ENCODE measurements around the gene JDP2. TPM values are rescaled to one million over a fixed set of nuclear protein-coding genes. Genes with fewer than 3 reads are reported as not detected.
A peak's percentile ranks its signal among the peaks of the same experiment; 100 is the strongest.

The JDP2 gene
- total RNA-seq, 1 donor from 2014 or later, result 24.5 TPM

DNA sequence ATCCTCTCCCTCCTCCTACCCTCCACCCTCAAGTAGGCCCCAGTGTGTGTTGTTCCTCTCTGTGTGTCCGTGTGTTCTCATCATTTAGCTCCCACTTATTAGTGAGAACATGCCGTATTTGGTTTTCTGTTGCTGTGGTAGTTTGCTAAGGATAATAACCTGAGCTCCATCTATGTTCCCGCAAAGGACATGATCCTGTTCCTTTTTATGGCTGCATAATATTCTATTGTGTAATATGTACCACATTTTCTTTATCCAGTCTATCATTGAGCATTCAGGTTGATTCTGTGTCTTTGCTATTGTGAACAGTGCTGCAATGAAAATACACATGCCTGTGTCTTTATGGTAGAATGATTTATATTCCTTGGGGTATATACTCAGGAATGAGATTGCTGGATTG is 30.5 kb downstream of the JDP2 start:
- Histone ChIP-seq H3K4me3 (ENCODE audit: low read length in 3 of 3) (no peak overlapping the region), H3K27me3 (ENCODE audit: control insufficient read depth in 3 of 3, insufficient read depth in 3 of 3, low read length in 3 of 3) (no peaks in the 10 kb centered on the region), H3K36me3 (ENCODE audit: control insufficient read depth in 3 of 3, insufficient read depth in 3 of 3, low read length in 3 of 3) (peaks cover 14 to 22% (median 16%) of the 10 kb centered on the region in 3 donors), H3K9ac (ENCODE audit: low read depth in 1 of 3, low read length in 3 of 3) (peak overlapping the region in 1 of 3 donors; percentile 8), H3K27ac (ENCODE audit: low read depth, low read length) (peak overlapping the region; percentile 87), H3K4me1 (ENCODE audit: control insufficient read depth in 3 of 3, insufficient read depth in 3 of 3, low read length in 3 of 3) (peaks cover 64 to 83% (median 77%) of the 10 kb centered on the region in 3 donors), H3K9me3 (ENCODE audit: control insufficient read depth in 3 of 3, low read length in 3 of 3) (no peaks in the 10 kb centered on the region)

DNA sequence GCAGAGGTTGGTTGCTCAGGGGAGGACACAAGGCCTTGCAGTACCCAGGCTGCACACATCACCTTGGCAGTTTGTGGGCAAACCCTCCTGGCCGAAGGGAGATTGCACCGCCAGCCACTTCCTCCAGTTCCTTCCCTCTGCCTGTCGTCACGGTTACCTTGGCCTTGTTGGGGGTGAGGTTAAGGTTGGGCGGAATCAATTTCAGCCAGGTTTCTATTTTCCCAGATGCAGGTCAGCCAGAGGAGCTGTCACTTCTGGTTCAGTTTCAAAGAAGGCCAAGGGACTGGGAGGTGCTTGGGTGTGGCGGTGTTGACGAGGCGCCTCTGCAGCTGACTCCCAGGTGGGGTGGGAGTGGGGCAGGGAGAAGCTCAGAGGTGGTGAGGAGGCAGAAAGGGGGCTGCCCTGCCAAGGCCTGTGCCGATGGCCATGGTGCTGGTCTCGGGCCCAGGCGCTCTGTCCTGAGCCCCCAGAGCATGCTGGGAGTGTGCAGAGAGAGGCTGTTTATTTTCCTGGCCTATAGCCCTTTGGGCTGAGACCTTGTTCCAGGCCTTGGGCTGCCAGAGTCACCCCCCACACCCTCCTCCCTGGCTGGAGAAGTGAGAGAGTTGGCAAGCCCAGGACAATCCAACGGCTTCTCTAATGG is 31.4 kb downstream of the JDP2 start:
- H3K4me3 ChIP-seq (ENCODE audit: low read length in 3 of 3), result peak overlapping the region in 2 of 3 donors; percentile 41 to 61
- no peaks in the 10 kb centered on the region for H3K9me3 ChIP-seq (ENCODE audit: control insufficient read depth in 3 of 3, low read length in 3 of 3)
- peaks cover 55 to 77% (median 68%) of the 10 kb centered on the region in 3 donors for H3K4me1 ChIP-seq (ENCODE audit: control insufficient read depth in 3 of 3, insufficient read depth in 3 of 3, low read length in 3 of 3)
- peak overlapping the region; percentile 87 for H3K27ac ChIP-seq (ENCODE audit: low read depth, low read length)
- H3K36me3 ChIP-seq (ENCODE audit: control insufficient read depth in 3 of 3, insufficient read depth in 3 of 3, low read length in 3 of 3), result peaks cover 18 to 26% (median 18%) of the 10 kb centered on the region in 3 donors
- H3K9ac ChIP-seq (ENCODE audit: low read depth in 1 of 3, low read length in 3 of 3), result peak overlapping the region; percentile 8 to 68 (median 48)
- no peaks in the 10 kb centered on the region for H3K27me3 ChIP-seq (ENCODE audit: control insufficient read depth in 3 of 3, insufficient read depth in 3 of 3, low read length in 3 of 3)

DNA sequence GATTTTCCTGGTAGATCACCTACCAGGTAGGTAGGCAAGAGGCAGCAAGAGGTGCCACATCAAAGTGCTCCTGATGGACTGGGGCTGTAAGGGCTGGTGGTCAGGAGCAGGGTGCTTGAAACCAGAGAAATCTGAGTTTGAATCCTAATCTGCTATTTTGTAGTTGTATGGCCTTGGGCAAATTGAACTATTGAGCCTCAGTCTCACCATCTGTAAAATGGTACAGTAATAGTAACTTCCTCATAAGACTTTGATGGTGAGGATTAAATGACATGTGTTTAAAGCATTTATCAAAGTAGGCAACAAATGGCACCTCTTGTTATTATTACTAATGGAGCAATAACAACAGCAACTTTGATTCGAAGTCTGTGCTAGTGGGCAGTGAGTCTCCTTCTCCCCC is 32.0 kb downstream of the JDP2 start:
- Histone ChIP-seq H3K9me3 (ENCODE audit: control insufficient read depth in 3 of 3, low read length in 3 of 3) (no peaks in the 10 kb centered on the region), H3K4me3 (ENCODE audit: low read length in 3 of 3) (peak overlapping the region in 2 of 3 donors; percentile 13 to 41), H3K9ac (ENCODE audit: low read depth in 1 of 3, low read length in 3 of 3) (peak overlapping the region in 1 of 3 donors; percentile 68), H3K36me3 (ENCODE audit: control insufficient read depth in 3 of 3, insufficient read depth in 3 of 3, low read length in 3 of 3) (peaks cover 18 to 32% (median 22%) of the 10 kb centered on the region in 3 donors), H3K27ac (ENCODE audit: low read depth, low read length) (peak overlapping the region; percentile 87), H3K27me3 (ENCODE audit: control insufficient read depth in 3 of 3, insufficient read depth in 3 of 3, low read length in 3 of 3) (no peaks in the 10 kb centered on the region), H3K4me1 (ENCODE audit: control insufficient read depth in 3 of 3, insufficient read depth in 3 of 3, low read length in 3 of 3) (peaks cover 54 to 74% (median 65%) of the 10 kb centered on the region in 3 donors)

DNA sequence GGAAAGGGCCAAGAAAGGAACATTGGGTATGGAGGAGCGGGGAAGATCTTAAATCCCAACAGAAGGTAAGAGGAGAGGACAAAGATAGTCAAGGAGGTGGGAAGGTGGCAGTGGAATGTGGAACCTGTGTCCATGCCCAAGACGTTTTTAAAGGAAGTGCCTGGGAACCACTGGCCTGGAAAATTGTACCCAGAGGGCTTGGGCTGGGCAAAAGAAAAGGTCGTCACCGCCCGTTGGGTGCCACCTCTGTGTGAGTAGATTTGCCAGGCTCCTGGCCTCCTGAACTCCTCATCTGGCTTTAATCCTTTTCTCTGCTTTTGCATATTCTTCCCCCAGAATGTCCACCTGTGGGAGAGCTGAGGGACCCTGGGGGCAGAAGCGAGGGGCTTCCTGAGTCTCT is 32.6 kb downstream of the JDP2 start:
- no peaks in the 10 kb centered on the region for H3K9me3 ChIP-seq (ENCODE audit: control insufficient read depth in 3 of 3, low read length in 3 of 3)
- peak overlapping the region; percentile 87 for H3K27ac ChIP-seq (ENCODE audit: low read depth, low read length)
- H3K4me3 ChIP-seq (ENCODE audit: low read length in 3 of 3), result no peak overlapping the region
- H3K36me3 ChIP-seq (ENCODE audit: control insufficient read depth in 3 of 3, insufficient read depth in 3 of 3, low read length in 3 of 3), result peaks cover 20 to 32% (median 22%) of the 10 kb centered on the region in 3 donors
- no peak overlapping the region for H3K9ac ChIP-seq (ENCODE audit: low read depth in 1 of 3, low read length in 3 of 3)
- no peaks in the 10 kb centered on the region for H3K27me3 ChIP-seq (ENCODE audit: control insufficient read depth in 3 of 3, insufficient read depth in 3 of 3, low read length in 3 of 3)
- peaks cover 51 to 69% (median 59%) of the 10 kb centered on the region in 3 donors for H3K4me1 ChIP-seq (ENCODE audit: control insufficient read depth in 3 of 3, insufficient read depth in 3 of 3, low read length in 3 of 3)

DNA sequence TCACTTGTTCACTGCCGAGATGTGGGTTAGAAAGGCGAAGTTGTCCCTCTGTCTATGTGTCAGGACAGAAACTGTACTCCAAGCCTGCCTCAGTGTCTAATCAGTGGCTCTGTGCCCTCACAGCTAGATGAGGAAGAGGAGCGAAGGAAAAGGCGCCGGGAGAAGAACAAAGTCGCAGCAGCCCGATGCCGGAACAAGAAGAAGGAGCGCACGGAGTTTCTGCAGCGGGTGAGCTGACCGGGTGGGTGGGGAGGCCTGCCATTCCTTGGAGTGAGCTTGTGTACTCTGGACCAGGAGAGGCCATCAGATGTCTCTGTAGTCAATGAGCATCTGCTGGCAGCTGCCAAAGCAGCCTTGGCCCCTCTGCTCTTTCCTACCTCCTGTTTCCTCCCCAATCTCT is 33.5 kb downstream of the JDP2 start:
- Histone ChIP-seq H3K27ac (ENCODE audit: low read depth, low read length) (no peak overlapping the region), H3K36me3 (ENCODE audit: control insufficient read depth in 3 of 3, insufficient read depth in 3 of 3, low read length in 3 of 3) (peaks cover 20 to 32% (median 22%) of the 10 kb centered on the region in 3 donors)

DNA sequence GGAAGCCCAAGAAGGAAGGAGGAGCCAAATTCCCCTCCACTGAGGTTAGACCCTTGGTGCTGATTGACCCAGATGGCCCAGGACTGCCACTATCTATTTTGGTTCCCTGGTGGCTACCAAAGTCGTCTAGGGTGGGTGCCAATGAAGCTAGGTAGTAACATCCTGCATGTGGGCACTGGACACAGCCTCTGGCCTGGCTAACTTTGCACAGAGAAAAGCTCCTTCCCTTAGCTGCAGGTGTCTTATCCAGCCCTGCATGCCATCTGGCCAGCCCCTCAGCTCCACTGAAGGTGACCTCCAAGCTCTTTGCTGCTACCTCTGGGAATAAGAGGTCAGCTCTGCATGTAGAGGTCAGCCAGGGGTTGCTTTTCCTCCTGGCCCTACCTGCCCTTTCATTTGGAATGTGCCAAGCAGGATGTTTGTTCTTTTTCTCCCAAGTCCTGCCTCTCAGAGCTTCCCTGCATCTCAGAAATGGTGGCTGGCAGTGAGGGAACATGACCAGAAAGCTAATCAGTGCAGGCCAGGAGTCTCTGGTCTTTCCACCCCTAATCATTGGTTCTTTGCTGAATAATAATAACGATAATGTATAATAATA is 34.0 kb downstream of the JDP2 start:
- no peak overlapping the region for H3K9ac ChIP-seq (ENCODE audit: low read depth in 1 of 3, low read length in 3 of 3)
- H3K4me1 ChIP-seq (ENCODE audit: control insufficient read depth in 3 of 3, insufficient read depth in 3 of 3, low read length in 3 of 3), result peaks cover 46 to 63% (median 48%) of the 10 kb centered on the region in 3 donors
- no peaks in the 10 kb centered on the region for H3K27me3 ChIP-seq (ENCODE audit: control insufficient read depth in 3 of 3, insufficient read depth in 3 of 3, low read length in 3 of 3)
- H3K36me3 ChIP-seq (ENCODE audit: control insufficient read depth in 3 of 3, insufficient read depth in 3 of 3, low read length in 3 of 3), result peaks cover 20 to 32% (median 22%) of the 10 kb centered on the region in 3 donors
- H3K27ac ChIP-seq (ENCODE audit: low read depth, low read length), result no peak overlapping the region
- no peaks in the 10 kb centered on the region for H3K9me3 ChIP-seq (ENCODE audit: control insufficient read depth in 3 of 3, low read length in 3 of 3)
- H3K4me3 ChIP-seq (ENCODE audit: low read length in 3 of 3), result no peak overlapping the region

More for the DNA sequence above, 33.5 kb downstream of the JDP2 start:
- no peaks in the 10 kb centered on the region for H3K27me3 ChIP-seq (ENCODE audit: control insufficient read depth in 3 of 3, insufficient read depth in 3 of 3, low read length in 3 of 3)
- no peaks in the 10 kb centered on the region for H3K9me3 ChIP-seq (ENCODE audit: control insufficient read depth in 3 of 3, low read length in 3 of 3)
- H3K9ac ChIP-seq (ENCODE audit: low read depth in 1 of 3, low read length in 3 of 3), result peak overlapping the region in 1 of 3 donors; percentile 8
- H3K4me1 ChIP-seq (ENCODE audit: control insufficient read depth in 3 of 3, insufficient read depth in 3 of 3, low read length in 3 of 3), result peaks cover 48 to 63% (median 50%) of the 10 kb centered on the region in 3 donors
- no peak overlapping the region for H3K4me3 ChIP-seq (ENCODE audit: low read length in 3 of 3)

DNA sequence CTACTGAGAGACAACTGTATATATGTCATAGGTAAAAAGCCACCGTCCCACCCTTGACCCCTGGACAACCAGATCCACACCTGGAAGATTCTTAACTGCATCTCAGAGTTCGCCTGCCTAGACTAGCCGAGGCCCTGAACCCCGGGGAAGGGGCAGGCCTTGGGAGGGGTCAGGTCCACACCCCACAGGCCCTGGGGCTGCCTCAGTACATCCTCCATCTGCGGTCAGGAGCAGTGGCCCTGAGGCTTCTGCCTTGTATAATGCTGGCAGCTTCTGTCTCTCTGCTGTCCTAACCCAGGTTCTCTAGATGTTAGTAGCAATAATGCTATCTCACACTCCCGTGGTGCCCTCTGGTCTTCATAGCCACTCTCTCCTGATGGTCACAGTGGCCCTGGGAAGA is 36.8 kb downstream of the JDP2 start:
- peaks cover 24 to 41% (median 31%) of the 10 kb centered on the region in 3 donors for H3K36me3 ChIP-seq (ENCODE audit: control insufficient read depth in 3 of 3, insufficient read depth in 3 of 3, low read length in 3 of 3)
- H3K27me3 ChIP-seq (ENCODE audit: control insufficient read depth in 3 of 3, insufficient read depth in 3 of 3, low read length in 3 of 3), result no peaks in the 10 kb centered on the region
- no peak overlapping the region for H3K27ac ChIP-seq (ENCODE audit: low read depth, low read length)

DNA sequence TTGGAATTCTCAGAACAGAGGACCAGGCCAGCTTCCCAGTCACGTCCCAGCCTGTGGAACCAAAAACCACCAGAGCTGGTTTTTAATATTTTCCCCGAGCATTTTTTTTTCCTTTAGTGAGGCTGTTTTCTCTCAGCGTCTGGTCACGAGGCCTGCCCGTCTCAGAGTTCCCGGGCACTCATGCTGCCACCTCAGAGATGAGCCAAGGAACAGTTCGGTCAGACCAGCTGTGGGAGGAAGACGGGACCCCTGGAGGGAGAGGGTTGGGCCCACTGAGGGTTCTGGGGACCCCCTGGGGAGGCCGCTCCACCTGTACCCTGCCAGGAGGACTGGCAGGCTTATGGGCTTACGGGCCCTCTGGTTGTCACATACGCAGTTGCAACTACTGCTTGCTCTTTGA is 39.9 kb downstream of the JDP2 start:
- H3K36me3 ChIP-seq (ENCODE audit: control insufficient read depth in 3 of 3, insufficient read depth in 3 of 3, low read length in 3 of 3), result peaks cover 36 to 51% (median 51%) of the 10 kb centered on the region in 3 donors
- no peak overlapping the region for H3K27ac ChIP-seq (ENCODE audit: low read depth, low read length)

More for the DNA sequence above, 36.8 kb downstream of the JDP2 start:
- H3K9me3 ChIP-seq (ENCODE audit: control insufficient read depth in 3 of 3, low read length in 3 of 3), result no peaks in the 10 kb centered on the region
- H3K4me1 ChIP-seq (ENCODE audit: control insufficient read depth in 3 of 3, insufficient read depth in 3 of 3, low read length in 3 of 3), result peaks cover 27 to 44% (median 30%) of the 10 kb centered on the region in 3 donors
- no peak overlapping the region for H3K4me3 ChIP-seq (ENCODE audit: low read length in 3 of 3)
- no peak overlapping the region for H3K9ac ChIP-seq (ENCODE audit: low read depth in 1 of 3, low read length in 3 of 3)

DNA sequence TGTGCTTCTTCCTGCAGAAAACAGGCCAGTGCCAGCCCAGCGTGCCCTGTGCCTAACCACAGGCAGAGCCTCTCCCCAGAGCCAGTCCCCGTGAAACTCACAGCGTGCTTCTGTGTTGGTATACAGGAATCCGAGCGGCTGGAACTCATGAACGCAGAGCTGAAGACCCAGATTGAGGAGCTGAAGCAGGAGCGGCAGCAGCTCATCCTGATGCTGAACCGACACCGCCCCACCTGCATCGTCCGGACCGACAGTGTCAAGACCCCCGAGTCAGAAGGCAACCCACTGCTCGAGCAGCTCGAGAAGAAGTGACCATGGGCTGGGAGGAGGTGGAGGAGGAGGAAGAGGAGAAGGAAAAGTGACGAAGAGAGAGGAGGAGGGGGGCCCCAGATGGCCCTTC is 41.3 kb downstream of the JDP2 start:
- peaks cover 34 to 47% (median 45%) of the 10 kb centered on the region in 3 donors for H3K36me3 ChIP-seq (ENCODE audit: control insufficient read depth in 3 of 3, insufficient read depth in 3 of 3, low read length in 3 of 3)

More for the DNA sequence above, 39.9 kb downstream of the JDP2 start:
- Histone ChIP-seq H3K9me3 (ENCODE audit: control insufficient read depth in 3 of 3, low read length in 3 of 3) (no peaks in the 10 kb centered on the region), H3K4me1 (ENCODE audit: control insufficient read depth in 3 of 3, insufficient read depth in 3 of 3, low read length in 3 of 3) (peaks cover 11 to 34% (median 23%) of the 10 kb centered on the region in 3 donors), H3K27me3 (ENCODE audit: control insufficient read depth in 3 of 3, insufficient read depth in 3 of 3, low read length in 3 of 3) (no peaks in the 10 kb centered on the region), H3K9ac (ENCODE audit: low read depth in 1 of 3, low read length in 3 of 3) (no peak overlapping the region), H3K4me3 (ENCODE audit: low read length in 3 of 3) (no peak overlapping the region)

More for the DNA sequence above, 41.3 kb downstream of the JDP2 start:
- no peak overlapping the region for H3K4me3 ChIP-seq (ENCODE audit: low read length in 3 of 3)
- peaks cover 11 to 29% (median 23%) of the 10 kb centered on the region in 3 donors for H3K4me1 ChIP-seq (ENCODE audit: control insufficient read depth in 3 of 3, insufficient read depth in 3 of 3, low read length in 3 of 3)
- H3K9me3 ChIP-seq (ENCODE audit: control insufficient read depth in 3 of 3, low read length in 3 of 3), result no peaks in the 10 kb centered on the region
- no peaks in the 10 kb centered on the region for H3K27me3 ChIP-seq (ENCODE audit: control insufficient read depth in 3 of 3, insufficient read depth in 3 of 3, low read length in 3 of 3)
- H3K9ac ChIP-seq (ENCODE audit: low read depth in 1 of 3, low read length in 3 of 3), result no peak overlapping the region
- H3K27ac ChIP-seq (ENCODE audit: low read depth, low read length), result no peak overlapping the region
